GM19467 (cell line): Measurements from ENCODE around the gene SSBP2.
"Not testable (repeated sequence)": the region's sequence is repeated elsewhere in the genome, so short reads cannot be mapped to it uniquely, and the experiment has no call there.

Experiments
- ATAC-seq: cut with Tn5 transposase; IDR thresholded peaks from one replicate; pipeline ENCODE4 v1.9.1; 2021; ENCODE audit warnings: mild to moderate bottlenecking, moderate library complexity; ENCODE audit not compliant: unreplicated experiment

SSBP2 gene

GRCh38 chr5:81450940-81451339, 300.0 kb downstream of the SSBP2 start:
- no peak for ATAC-seq

- ATAC-seq = no peak
Observed at GRCh38 chr5:81435023-81435422, 315.9 kb downstream of the SSBP2 start.

- no peak for ATAC-seq
Observed at GRCh38 chr5:81429985-81430384, 320.9 kb downstream of the SSBP2 start.

DNA sequence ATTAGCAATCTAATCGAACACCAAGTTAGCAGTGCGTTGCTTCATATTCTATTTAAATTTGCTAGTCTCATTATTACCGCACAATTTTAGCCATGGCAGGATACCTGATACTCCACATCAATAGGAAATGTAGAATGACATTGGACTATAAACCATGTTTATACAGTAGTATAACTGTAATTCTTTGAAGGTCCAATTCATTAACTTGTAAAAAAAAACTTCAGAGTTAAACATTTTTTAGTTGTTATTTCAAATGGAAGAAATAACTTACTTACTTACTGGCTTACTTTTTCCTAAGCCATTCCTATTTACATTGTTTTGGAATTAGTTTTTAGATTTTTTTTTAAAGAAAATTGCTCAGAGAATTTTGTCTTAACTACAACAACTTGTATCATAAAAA, 321.5 kb downstream of the SSBP2 start:
- ATAC-seq = no peak

- no peak for ATAC-seq
Observed at GRCh38 chr5:81428861-81429260, 322.0 kb downstream of the SSBP2 start.

DNA sequence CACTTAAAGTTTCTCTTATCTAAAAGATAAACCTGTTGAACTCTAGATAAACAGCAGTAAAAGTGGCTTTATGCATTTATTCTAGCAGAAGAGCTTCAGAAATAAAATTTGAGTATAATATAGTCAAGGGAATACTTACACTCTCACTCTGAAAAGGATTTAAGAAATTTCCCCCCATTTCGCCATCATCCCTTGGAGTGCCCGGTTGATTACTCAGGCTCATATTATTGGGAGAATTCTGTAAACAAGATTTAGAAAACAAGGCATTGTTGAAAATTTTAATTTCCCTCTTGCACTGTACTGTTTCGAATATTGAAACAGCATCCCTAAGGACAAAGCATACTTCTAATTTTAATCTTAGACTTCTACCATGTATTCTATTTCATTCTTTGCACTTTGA, 322.5 kb downstream of the SSBP2 start:
- no peak for ATAC-seq

DNA sequence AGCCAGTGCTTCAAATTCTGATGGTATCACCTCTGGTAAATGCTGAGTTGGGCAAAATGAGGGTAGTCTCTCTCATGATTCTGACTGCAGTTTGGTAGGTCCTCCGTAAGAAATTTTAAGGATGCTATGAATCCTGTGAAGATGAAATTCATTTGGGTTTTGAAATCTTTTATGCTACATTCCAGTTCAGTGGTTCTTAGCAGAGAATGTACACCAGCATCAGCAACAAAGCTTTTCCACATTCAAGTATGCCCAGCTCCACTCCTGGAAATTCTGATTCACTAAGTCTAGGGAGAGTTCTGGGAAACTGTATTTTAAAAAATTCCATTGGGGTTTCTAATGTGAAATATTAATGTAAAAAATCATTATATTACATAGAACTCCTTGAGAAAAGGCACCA, 323.3 kb downstream of the SSBP2 start:
- ATAC-seq = no peak

GRCh38 chr5:81426359-81427030, 324.4 kb downstream of the SSBP2 start:
- ATAC-seq = no peak

DNA sequence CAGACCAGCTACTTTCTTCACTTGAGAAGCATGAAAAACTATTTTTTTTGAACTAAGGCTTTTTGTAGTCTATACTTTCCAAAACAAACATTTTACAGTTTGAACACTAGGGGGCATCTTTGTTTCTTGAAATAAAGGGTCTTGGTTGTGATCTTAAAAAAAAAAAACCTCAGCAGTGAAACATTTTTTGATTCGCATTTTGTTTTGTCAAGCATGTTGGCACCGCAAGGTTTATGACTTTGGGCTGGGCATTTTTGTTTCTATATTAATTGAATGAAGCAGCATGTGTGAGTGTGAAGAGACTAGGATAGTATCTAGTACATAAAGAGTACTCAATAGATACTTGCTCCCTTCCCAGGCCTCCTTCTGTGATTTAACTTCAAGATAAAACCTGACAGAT, 325.3 kb downstream of the SSBP2 start:
- ATAC-seq = no peak

GRCh38 chr5:81424728-81425127, 326.2 kb downstream of the SSBP2 start:
- no peak for ATAC-seq

GRCh38 chr5:81422671-81423070, 328.2 kb downstream of the SSBP2 start:
- no peak for ATAC-seq

GRCh38 chr5:81420039-81420667, 330.7 kb downstream of the SSBP2 start:
- no peak for ATAC-seq

DNA sequence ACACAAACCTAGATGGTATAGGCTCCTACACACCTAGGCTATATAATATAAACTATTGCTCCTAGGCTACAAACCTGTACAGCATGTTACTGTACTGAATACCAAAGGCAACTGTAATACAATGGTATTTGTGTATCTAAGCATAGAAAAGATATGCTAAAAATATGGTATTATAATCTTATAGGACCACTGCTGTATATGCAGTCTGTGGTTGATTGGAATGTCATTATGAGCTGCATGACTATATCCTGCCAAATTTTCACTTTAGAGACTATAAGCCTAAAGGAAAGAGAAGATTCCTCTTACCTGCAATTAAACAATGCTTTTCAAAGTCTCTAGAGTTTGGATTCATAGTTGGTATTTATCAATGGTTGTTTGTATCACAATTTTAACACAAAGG, 332.3 kb downstream of the SSBP2 start:
- no peak for ATAC-seq

DNA sequence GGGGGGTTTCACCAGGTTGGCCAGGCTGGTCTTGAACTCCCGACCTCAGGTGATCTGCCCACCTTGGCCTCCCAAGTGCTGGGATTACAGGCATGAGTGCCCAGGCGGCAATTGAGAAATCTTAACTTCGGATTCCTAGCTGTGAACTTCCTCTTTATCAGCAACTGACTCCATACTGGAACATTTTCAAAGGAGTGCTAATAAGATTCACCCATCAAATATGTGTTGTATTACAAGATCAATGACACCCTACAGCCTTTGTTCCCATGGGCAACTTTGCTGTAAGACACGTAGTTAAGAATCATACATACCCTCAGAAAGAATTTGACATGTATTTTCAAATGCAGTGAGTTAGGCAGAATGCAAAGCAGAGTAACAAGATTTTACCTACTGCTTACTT, 333.8 kb downstream of the SSBP2 start:
- no peak for ATAC-seq

DNA sequence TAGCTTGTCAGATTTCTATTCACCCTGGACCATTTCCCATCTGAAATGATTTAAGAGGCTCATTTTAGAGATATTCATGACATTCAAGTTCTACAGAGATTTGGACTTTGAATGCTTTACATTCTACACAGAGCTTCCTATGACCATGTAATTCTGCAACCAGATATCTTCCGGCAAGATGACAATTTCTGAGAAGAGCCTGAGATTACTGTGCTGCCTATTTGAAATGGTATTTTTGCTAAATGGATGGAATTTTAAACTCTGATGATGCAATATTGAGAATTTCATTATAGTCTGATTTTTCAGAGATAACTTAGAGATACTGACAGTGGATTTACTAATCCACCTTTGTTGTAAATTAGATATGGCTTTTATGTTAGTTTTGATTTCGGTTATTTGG, 341.0 kb downstream of the SSBP2 start:
- no peak for ATAC-seq

DNA sequence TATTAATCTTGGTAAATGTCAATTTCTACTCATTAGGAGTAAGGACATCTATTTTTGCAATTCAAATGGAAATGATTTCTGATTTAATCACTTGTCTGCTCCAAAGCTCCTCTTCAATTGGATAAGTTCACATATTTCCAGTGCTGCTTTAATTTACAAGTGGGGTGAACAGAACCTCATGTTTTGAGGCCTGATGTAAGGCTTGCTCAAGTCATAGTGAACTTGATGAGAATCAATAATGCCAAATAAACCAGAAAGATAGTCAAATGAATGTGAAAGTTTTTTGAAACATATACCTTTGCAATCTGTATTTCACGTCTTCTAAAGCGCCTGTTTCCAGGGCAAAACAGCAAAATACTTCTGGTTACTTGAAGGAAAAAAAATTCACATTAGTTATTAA, 341.5 kb downstream of the SSBP2 start:
- no peak for ATAC-seq

DNA sequence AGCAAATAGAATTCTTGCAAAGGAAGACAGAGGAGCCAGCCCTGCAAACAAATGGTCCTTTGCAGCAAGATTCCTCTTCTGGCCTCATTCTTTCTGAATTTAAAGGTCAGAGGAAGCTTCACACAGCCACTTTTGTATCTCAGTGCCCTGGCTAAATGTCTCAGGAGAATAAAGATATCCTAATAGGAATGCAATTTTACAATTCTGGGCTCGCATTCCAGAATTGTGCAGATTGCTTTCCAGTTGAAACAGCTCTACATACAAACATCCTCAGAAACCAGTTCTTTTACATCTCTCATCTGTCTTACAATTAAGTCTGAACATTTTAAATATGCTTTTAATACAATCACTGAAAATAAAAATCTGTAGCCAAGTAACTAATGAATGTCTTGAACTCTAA, 342.4 kb downstream of the SSBP2 start:
- no peak for ATAC-seq

DNA sequence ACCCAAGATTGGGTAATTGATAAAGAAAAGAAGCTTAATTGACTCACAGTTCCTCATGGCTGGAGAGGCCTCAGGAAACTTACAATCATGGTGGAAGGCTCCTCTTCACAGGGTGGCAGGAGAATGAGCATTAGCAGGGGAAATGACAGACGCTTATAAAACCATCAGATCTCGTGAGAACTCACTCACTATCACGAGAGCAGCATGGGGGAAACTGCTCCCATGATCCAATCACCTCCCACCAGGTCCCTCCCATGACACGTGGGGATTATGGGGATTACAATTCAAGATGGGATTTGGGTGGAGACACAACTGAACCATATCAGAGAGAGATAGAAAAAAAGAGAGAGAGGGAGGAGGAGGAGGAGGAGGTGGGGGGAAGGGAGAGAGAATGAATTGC, 343.1 kb downstream of the SSBP2 start:
- ATAC-seq = not testable (repeated sequence)

DNA sequence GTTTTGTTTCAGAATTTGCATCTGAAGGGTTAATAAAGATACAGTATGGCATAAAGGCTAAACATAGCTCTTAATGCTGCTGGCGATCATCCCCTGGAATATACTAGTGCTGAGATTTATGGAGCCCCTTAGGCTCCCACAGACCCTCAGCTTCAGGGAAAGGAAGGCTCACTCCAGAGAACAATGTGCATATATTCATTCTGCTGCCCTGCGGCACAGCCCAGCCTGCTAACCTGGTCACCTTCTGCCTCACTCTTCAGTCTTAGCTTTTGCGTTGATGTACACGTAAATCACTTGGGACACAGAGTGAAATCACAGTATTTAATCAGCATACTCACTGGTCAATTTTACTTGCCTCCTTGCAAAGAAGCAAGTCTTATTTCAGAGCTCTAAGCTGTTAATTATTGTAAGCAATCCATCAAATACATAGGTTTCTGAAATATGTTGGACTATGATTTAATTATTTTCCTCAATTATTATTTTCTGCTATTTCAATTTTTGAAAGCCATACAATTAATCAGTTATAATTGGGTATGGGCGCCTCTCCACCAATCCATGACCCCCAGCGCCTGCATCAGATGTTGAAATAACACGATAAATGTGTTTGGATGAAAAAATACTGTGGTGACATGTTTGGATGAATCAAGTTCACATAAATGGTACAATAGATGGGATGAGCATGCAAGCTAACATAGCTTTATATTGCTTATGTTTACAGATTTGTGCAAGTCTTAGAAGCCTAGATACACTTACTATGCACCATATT, 345.6 kb downstream of the SSBP2 start:
- ATAC-seq = no peak

DNA sequence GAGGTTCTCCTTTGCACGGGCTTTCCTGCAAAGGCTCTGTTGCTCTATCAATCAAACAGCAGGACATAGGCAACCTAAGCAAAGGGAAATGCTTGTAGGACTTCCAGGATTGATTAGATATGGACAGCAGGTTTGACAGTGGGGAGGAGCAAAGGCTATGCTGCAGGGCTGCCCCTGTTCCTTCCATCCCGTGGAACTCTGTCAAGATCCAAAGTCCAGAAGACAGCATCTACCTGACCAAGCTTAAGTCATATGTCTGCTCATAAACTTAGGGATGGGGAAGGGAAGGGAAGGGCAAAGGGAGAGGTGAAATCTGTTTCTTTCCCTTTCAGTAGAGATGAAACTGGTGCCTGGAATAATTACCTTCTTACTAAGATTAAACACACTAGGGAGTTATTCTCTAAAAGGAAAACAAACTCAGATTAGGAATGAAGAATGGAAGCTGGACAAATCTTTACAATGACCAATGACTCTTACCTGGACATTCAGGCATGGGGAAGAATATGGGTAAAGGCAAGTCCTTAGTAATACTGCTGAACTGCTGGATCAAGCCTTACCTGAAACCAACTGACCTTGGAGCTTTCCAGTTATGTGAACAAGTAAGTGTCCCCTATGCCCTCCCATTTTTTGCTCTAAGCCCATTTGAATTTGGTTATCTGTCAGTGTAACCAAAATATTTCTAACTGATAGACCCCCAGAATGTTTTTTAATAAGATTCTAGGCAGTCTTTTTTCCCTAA, 348.5 kb downstream of the SSBP2 start:
- no peak for ATAC-seq

DNA sequence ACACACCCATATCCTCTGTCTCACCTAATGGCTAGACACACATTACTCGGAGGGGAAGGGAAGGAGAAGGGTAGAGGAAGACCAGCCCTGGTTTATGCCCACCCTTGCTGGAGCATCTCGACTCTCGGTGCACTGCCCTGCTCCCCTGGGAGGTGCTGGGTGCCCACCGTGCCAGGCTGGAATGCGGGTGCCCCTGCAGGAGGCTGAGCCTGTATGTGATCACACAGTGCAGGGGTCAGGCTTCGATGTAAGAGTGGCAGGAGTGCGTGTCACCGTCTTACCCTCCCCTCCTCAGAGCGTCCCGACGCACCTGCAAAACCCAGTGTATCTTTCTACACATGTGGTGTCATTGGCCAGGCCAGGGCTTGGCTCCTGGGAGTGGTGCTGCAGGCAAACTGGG, 349.6 kb downstream of the SSBP2 start:
- no peak for ATAC-seq

GRCh38 chr5:81400375-81400774, 350.5 kb downstream of the SSBP2 start:
- no peak for ATAC-seq
